SKM-1 treated with dmso at 0.1 percent for 144 hours (cell line): Measurements from ENCODE around the gene FOXA1.

Experiments used
- DNase-seq: peaks from one replicate; lab custom pipeline; 2025; ENCODE audit not compliant: unreplicated experiment; lab: John Stamatoyannopoulos, UW

Gene FOXA1

DNA sequence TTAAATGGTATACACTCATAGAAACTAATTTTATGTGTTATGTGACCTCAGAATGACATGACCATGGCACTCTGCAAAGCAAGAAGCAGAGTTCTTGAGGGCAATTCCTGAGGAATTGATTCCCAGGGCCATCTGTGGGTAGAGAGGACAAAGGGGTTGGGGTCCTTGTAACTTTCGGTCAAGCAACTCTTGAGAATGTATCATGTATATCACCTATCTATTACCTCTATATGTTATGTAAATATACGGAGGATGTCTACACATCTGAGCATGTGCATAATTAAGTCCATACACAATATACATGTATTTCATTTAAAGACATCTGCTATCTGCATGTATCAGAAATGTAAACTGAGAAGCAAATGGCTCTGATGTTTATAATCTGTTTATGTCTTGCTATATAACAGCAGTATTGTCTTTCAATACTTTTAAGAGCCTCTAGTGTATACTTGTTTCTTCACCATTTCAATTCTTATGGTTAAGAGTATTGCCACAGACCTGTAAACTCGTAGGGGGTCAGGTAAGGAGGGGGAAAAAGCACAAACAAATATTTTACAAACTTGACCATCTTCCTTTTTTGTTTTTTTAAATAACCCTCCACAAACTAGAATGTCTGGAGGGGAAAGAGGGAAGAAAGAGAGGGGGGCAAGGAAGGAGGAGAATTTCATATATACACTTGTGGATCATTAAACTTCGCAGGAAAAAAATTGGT is 4.5 kb downstream of the FOXA1 start:
- DNase-seq = no peak

DNA sequence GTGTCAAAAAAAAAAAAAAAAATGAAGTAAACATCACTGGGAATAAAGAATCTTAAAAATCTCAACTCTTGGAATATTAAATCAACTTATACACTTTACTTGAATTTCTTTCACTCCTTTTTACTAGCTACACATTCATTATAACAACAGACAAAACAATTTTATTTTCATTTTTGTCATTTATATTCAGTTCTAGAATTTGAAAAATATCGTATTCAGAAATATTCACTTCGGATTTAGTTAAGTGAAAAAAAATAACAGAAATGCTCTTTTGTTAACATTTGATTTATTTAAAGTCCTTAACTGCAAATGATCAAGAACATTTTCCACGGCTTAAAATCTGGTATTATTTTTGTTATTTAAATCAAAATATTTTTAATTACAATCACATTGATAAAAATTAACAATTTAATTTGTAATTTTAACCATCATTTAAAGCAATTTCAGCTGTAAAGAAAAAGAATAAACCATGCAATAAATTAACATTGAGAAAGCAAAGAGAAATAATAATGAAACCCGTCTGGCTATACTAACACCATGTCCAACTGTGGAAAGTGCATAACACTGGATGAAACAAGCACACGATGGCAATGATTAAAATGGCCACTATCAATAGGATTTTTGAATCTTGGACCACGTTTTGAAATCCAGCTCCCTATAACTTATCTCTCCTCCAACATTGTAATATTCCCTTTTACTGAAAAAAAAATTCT is 5.2 kb downstream of the FOXA1 start:
- DNase-seq = no peak

DNA sequence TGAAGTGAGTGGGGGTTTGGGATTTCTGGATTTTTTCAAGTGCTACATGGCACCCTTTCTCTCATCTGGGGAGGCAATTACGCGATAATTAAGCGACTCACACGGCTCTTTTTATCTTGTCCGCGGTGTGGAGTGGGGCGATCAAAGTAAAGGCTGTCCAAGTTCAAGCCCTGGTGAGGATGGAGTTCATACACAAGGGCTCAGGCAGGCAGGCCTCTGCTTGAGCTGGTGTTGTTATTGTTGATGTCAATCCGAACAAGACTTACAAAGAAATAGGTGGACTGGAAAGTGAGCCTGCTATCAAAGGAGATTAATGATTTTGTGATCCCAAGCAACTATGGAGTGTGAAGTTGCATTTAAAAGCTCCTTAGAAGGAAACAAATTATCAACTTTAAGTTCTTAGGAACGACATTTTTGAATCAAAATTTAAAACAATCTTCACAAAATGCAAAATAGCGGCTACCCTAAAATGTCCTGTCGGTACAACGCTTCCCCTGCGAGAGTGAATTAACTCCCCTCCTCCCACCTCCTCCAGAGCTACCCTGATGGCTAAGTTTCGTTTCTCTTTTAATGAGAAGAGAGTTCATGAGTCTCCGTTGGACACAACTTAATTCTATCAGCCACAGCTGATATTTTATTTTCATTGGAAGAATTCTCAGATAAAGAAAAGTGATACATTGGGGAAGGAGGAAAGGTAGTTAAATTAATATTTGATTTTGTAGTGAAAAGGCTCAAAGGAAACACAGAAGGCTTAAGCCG is 5.9 kb downstream of the FOXA1 start:
- no peak for DNase-seq

DNA sequence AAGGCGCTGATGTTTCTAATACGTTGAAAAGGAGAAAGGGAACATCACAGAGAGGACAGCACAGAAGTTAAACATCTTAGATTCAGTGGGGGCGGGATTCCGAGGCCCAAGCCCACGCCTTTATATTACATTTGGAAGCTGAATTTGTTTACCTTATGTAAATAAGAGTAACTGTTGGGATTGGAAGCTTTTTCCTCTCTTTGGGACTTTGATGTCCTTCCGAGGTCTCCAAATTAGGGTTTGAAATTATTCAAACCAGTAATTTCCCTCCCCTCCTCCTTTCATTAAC is 6.4 kb downstream of the FOXA1 start:
- no peak for DNase-seq

DNA sequence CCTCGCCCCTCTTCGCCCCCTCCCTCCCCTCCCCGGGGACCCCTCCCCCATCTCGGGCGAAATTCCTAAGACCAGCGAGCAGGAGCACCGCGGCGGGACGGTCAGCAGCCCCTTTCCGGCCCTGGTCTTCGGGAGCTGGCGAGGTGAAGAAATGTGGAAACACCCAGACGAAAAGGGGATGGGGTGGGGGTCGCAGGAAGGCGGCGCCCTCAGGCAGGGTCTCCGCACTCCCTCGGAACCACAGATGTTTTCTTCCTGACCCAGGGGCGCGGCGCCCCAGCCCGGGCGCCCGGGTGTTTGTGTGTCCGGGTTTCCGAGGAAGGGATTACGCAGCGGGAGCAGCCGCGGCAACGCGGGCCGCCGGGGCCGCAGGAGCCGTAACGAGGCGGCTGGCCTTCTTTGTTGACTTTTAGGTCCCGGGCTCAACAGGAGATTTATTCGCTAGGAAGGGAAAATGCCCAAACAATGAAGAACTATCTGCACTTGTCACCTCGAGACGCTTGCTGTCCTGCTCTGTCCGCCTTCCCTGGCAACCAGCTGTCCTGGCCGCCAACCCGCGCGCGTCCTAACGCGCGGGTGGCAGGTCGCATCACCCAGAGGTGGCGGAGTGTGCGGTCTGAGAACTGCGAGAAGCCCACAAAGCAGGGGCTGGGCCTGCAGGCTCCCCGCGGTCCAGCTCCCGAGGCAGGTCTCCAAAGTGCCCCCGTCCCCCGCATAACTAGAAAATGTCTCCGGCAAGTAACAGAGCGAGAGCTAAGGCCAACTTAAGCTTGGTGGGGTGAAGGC is 7.0 kb downstream of the FOXA1 start:
- no peak for DNase-seq

DNA sequence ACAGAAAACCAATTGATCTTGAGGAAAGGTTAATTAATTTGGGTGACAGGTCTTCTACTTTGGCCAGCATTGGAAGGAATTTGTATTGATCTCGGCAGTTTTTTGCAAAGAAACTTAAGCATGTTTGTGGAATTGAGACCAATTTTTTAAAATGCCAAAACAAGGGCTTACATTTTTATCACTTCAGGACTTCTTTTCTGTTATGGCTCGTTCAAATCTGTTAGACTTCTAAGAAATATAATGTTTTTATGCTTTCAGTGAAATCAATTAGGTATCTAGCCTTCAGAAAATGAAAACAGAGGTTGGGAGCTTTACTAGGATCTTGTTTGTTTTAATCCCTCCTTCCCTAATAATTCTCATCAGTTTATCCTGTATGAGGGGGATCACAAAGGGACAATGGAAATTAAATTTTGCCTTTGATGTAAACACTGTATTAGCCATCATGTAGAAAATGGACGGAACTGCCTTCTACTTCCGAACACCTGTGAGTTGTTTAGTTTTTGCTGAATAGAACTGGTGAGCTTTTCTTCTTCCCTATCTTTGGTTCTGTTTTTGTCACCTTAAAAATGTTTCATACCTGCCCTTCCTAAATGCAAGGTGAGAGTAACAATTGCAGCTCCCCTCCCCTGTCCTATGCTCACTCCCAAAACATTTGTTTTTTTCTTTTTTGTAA is 7.8 kb downstream of the FOXA1 start:
- no peak for DNase-seq

DNA sequence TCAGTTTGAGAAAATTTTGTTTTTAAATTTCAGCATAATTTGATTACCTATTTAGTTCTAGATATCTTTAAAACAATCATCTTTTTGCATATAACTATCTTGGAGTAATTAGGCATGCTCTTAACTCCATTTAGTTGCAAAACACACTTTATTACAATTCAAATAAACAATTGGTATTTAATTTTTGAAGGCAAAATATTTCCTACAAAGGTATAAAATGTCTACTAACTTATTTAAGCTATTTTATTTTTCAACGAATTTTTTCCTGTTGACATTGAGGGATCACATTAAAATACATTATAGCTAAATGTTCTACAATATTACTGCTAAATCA is 8.3 kb downstream of the FOXA1 start:
- DNase-seq = no peak

DNA sequence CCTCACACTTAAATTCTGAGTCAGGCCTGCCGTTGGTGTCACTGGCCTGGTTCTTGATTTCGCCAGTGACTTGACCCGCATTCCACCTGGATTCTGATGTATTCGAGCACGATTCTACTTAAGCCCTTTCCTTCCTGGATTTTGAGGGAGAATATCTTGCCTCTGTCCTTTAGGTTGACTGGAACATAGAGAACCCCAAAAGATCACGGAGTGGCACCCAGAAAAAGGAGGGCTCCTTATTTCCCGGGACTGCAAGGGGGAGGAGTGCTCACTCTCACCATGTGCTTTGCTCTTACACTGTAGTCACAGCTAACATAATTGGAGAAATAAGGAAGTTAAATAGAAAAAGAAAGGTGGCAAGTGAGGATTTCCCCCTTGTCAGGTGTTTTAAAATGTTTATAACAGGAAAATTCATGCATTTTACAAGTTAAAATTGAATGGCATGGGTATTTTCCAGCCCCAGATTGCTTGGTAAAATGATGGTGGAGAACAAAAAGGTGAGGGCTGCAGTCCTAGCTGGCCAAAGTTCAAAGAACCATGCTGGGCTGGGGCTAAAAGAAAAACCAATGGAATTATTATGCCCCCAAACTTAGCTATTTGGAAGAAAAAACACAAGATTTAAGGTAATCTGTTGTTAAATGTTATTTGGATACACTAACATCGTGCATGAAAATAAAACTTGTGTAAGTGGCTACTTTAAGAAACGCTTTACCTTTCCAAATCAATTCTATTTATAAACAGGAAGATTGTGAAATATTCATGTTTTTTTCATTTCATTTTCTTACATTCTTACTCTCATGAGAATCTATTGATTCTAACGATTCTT is 8.9 kb downstream of the FOXA1 start:
- DNase-seq = no peak

DNA sequence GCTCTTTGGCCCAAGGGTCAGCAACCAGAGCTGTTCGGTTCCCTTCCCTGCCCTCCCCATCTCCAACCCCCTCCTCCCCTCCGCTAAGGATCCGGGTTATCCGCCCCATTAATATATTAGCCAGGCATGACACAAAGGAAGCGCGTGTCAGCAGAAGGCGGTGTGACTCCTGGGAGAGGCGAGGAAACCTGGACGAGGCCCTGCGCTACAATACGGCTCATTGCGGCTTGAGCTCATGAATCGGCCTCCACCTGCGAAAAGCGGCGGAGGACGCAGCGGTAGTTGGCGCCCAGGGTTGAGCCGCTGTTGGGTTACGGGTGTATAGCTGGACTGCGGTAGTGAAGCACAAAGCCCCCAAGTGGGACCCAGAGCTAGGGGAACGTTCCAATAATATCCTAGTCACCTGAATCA is 9.9 kb downstream of the FOXA1 start:
- DNase-seq = no peak

DNA sequence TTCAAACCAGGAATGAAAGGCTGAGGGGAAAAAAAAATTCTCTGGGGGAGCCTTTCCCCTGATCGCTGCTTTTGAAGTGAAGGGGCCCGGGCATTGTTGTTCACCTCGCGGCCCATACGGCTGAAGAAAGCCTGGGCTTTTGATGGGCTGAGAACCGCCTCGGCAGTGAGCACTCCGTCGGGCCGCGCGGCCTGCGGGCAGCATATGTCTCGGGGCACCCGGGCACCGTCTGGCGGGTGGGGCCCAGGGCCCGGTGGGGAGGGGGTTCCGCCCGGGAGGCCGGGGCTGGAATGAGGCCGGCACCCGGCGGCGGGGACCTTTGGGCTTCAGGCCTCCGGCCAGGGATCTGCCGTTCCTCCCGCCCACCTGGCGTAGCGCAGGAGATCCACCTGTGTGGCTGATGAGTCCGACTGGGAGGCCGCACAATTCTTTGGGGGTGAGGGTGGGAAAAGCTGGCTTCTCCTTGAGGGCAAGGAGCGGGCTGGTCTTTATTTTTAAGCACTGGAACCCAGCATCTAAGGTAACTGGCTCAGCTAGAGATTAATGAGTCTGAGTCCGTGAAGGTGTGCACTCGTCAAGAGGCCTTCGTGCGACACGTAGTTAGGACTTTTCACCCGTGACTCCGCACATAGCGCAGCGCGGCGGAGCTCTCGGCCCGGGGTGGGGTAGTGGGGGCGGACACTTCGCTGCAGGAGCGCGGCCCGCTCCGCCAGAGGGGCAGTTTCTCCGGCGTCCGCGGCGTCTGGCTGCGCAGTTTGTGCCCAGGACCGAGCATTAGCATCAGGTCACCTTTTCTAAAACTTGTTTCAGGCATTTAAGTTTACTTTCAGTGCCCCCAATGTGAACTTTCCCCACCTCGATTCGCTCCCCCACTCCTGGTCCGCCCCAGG is 10.6 kb downstream of the FOXA1 start:
- DNase-seq = no peak

DNA sequence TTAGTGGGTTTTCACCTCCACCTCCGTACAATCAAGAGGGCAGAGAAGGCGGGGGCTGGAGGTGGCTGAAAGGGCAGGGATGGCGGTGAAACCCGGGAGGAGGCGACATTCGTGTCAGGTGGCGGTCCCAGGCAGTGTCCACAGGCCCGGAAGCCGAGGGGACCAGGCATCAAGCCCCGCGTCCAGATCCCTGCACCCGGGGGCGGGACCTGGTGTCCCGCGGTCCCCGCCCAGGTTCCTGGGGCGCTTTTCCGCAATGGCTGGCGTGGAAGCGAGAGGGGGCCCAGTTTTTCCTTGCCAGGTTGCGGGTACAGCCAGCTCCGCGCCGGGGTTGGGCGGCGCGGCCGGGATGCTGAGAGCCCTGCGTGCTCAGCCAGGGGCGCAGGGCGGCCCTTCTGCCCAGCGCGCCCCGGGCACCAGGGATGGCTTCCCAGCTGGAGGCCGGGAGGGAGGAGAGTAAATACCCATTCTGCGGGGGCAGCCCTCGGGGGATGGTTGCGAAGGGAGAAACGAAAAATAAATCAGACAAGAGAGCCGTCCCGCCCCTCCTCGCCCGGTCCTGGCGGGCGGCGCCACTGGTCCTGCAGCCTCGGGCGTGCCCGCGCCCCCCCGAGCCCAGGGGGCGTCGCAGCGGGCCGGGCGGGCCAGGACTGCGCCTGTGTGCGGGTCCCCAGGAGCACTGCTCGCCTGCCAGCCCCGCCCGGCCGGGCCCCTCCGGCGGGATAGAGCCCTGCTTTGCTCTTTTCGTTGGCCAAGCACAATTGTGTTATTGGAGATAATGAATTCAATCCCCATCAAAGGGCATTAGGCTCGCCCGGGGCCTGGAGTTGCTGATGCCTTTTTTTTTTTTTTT is 11.5 kb downstream of the FOXA1 start:
- no peak for DNase-seq

DNA sequence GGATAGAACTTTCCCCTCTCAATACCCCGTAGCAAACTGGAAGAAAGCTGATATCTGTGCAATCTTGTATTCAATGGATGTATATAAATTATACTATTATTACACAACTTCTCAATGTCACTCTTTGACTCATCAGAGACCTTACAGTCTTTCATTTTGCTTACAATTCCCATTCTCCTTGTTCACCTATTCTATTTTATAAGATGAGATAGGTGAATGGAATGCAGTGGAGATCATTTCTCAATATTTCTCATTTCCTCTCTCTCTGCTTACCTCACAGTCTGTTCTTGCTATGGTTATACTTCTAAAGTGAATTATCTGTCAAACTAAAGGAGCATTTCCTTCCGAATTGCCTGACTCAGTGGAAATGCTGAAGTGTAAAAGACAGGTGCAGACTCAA is 14.9 kb downstream of the FOXA1 start:
- DNase-seq = no peak

DNA sequence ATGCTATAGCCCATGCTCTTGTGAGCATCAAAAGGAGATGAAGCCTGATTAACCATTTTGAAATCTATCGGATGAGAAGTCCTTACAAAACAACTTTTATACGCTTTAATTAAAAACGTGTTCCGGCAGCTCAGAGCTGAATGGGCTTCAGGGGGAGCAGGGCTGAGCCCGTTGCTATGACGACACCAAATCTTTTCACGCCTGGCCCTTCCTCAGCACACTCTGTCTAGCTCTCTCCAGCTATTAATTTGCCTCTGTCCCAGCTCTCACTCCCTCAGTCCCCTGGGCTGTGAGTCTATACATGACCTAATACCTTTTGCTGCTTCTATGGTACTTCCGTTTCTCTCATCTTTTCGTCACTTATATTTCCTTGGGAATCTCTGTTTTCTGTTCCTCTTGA is 15.8 kb downstream of the FOXA1 start:
- no peak for DNase-seq

DNA sequence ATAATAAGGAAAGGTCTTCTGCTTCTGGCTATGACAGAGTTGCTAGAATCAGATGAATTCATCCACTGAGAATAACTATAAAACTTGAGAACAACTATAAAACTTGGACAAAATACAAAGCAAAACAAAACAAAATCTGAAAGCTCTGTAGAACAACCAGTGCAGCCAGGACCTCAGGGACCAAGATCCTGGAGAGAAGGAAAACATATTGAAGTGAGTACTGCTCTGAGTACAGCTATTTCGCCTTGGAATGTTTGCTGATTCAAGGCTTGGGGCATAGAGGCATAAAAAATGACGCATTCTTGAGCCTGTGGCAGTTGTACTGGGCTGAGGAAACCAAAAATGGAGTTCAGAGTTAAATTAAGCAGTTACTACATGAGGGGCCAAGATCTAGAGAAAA is 21.7 kb downstream of the FOXA1 start:
- DNase-seq = no peak

DNA sequence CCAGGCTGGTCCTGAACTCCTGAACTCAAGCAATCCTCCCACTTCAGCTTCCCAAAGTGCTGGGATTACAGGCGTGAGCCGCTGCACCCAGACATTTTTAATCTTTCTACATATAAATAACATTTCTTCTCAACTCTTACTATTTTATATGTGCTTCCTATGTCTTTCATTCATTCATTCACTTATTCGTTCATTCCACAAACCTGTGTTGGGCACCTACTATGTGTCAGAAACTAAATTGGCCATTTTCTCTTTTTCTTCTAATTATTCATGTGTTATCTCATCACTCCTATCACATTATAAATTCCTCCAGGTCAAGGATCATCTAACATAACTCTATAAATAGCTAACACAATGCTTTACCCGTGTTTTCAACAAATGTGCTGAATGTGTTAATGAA is 23.7 kb downstream of the FOXA1 start:
- DNase-seq = no peak

DNA sequence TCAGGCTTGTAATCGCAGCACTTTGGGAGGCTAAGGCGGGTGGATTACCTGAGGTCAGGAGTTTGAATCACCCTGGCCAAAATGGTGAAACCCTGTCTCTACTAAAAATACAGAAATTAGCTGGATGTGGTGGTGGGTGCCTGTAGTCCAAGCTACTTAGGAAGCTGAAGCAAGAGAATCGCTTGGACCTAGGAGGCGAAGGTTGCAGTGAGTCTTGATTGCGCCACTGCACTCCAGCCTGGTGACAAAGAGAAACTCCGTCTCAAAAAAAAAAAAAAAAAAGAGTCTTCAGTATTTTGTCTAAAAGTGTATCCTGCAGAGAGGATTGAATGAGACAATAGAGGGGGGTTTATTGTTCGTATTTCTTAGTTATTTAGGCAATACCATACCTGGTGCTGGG is 25.3 kb downstream of the FOXA1 start:
- DNase-seq = no peak

DNA sequence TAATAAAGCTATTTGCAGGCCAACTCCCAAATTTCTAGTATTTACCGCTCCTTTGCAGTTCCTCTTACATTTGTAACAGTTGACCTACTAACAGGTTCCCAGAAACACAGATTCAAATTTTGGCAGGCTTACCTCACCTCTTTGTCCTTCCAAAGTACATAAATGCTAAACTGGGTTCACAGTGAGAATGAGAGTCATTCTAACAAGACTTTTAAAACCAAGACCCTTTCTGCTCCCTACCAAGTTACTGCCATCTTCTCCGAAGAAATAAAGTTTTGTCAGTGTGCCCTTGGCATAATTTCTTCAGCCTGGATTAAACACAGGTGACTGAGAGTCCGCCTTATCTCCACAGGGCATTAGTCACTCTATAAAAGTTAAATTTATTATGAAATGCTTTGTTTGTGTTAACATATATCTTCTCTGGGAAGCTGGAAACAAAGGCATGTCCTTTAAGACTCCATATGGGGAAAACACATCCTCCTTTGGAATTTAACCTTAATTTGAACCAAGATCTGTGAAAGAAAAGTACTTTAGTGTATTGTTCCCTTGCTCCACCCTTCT is 28.2 kb downstream of the FOXA1 start:
- DNase-seq = no peak

DNA sequence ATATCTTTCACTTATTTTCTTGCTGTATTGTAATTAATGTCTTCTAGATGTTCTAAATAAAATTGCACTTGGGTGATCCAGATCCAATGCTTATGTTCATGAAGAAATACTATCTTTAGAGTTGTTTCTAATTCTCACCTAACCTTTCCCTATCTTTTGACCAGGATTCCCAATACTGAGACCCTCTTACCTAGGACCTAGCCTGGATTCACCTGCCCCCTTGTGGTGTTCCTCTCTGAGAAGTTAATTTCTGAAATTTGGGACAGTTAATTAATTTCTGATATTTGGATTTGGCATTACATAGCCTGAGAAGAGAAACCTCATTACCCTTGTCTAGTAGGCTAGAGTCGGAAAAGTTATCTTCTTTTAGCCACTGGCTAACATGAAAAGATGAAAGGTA is 29.5 kb downstream of the FOXA1 start:
- DNase-seq = no peak
